Tibial nerve (tissue), 4 donors: Measurements from ENCODE around the gene PTPDC1. TPM values are rescaled to one million over a fixed set of nuclear protein-coding genes. Genes with fewer than 3 reads are reported as not detected.
A peak's percentile ranks its signal among the peaks of the same experiment; 100 is the strongest.

Experiments
- DNase-seq, 2 donors: peaks; one replicate each; pipeline ENCODE4 v3.0.0-alpha.2; 2019; ENCODE audit warnings: low spot score in 2 of 2
- H3K27ac ChIP-seq, 4 donors: fragments of 200-600 bp; sonication (generic) in 3 of 4; one replicate each; pipeline ENCODE4 v1.5.1; 2017 to 2019; ENCODE audit warnings: mild to moderate bottlenecking in 1 of 4
- H3K27me3 ChIP-seq, 2 donors: fragments of 200-600 bp; sonication (generic) in 1 of 2; one replicate each; pipeline versions ENCODE4 v1.5.1 to v1.6.0; 2017 to 2019
- H3K36me3 ChIP-seq, 3 donors: fragments of 200-600 bp; sonication (generic); one replicate each; pipeline ENCODE4 v1.5.1; 2018 to 2019
- H3K4me1 ChIP-seq, 4 donors: fragments of 200-600 bp; sonication (generic) in 3 of 4; one replicate each; pipeline ENCODE4 v1.5.1; 2017 to 2019
- H3K4me3 ChIP-seq, 4 donors: fragments of 200-600 bp; sonication (generic) in 3 of 4; one replicate each; pipeline ENCODE4 v1.5.1; 2017 to 2019; ENCODE audit warnings: mild to moderate bottlenecking in 1 of 4, moderate library complexity in 1 of 4
- H3K9me3 ChIP-seq, 4 donors: fragments of 200-600 bp; sonication (generic) in 3 of 4; one replicate each; pipeline ENCODE4 v1.5.1; 2017 to 2019
- EP300 ChIP-seq, 2 donors: sonication (generic); formaldehyde crosslinking; IDR thresholded peaks; one replicate each; pipeline ENCODE4 v1.6.1; 2017; ENCODE audit warnings: antibody characterized with exemption in 2 of 2, mild to moderate bottlenecking in 1 of 2
- POLR2A ChIP-seq, 2 donors: fragments of 450-650 bp; IDR thresholded peaks; one replicate each; pipeline ENCODE4 v1.6.1; 2017; ENCODE audit warnings: antibody characterized with exemption in 2 of 2, mild to moderate bottlenecking in 2 of 2, moderate library complexity in 2 of 2
- WGBS, 2 donors: methylation state at CpG; one replicate each; pipeline ENCODE4 v1.1.5; 2018; 5-methylcytosine and 5-hydroxymethylcytosine counted together
- total RNA-seq, 4 donors: library from RNA; depleted of rRNA; stranded (reverse); fragments of >200 nt; gene quantifications; one replicate each; pipeline ENCODE4 v1.1.0, GENCODE V29; 2016
- TF ChIP-seq, protein P1 (sequence below), 5 experiments: fragments of 200-600 bp in 3 of 5; fragments of 450-650 bp in 2 of 5; sonication (generic) in 3 of 5; IDR thresholded peaks; one replicate each; pipeline ENCODE4 v1.5.1; 2016 to 2019; ENCODE audit warnings: antibody characterized with exemption in 5 of 5, mild to moderate bottlenecking in 3 of 5, moderate library complexity in 2 of 5

The PTPDC1 gene
- total RNA-seq, 4 donors from 2014 or later = 43.8 to 80.2 (median 65.3) TPM

DNA sequence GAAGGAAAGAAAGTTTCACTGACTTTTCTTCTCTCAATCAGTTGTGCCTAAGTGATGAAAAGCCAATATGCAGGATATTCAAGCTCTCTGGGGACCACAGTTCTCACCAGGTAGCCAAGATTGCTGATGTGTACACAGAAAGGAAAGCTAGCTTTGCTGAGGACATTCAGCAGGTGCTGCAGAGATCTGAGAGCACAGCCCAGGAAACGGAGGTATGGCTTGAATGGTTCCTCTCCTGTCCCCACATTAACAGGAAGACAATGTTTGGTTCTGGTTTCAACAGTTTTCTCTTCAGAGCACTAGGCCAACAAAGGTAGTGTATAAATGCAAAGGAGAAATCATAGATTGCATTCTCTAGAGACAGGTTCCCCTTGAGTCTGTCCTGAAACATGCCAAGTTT lies 69.6 kb downstream of the PTPDC1 start:
- Histone ChIP-seq H3K27me3 (no peaks in the 10 kb centered on the region), H3K4me1 (peaks cover 4 to 44% (median 22%) of the 10 kb centered on the region in 4 donors), H3K27ac (no peak overlapping the region), H3K9me3 (peaks cover 0 to 4% (median 0%) of the 10 kb centered on the region in 4 donors), H3K36me3 (no peaks in the 10 kb centered on the region), H3K4me3 (no peak overlapping the region)
- 69 to 83% methylated on average over 1 of the region's 1 CpG for WGBS, 2 donors
- TF ChIP-seq POLR2A (IDR thresholded peaks at IDR 0.05) (no peak), EP300 (IDR thresholded peaks at IDR 0.05) (no peak)
- TF ChIP-seq, protein P1, sequence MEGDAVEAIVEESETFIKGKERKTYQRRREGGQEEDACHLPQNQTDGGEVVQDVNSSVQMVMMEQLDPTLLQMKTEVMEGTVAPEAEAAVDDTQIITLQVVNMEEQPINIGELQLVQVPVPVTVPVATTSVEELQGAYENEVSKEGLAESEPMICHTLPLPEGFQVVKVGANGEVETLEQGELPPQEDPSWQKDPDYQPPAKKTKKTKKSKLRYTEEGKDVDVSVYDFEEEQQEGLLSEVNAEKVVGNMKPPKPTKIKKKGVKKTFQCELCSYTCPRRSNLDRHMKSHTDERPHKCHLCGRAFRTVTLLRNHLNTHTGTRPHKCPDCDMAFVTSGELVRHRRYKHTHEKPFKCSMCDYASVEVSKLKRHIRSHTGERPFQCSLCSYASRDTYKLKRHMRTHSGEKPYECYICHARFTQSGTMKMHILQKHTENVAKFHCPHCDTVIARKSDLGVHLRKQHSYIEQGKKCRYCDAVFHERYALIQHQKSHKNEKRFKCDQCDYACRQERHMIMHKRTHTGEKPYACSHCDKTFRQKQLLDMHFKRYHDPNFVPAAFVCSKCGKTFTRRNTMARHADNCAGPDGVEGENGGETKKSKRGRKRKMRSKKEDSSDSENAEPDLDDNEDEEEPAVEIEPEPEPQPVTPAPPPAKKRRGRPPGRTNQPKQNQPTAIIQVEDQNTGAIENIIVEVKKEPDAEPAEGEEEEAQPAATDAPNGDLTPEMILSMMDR (IDR thresholded peaks at IDR 0.05) = no peak
- no peak for DNase-seq

DNA sequence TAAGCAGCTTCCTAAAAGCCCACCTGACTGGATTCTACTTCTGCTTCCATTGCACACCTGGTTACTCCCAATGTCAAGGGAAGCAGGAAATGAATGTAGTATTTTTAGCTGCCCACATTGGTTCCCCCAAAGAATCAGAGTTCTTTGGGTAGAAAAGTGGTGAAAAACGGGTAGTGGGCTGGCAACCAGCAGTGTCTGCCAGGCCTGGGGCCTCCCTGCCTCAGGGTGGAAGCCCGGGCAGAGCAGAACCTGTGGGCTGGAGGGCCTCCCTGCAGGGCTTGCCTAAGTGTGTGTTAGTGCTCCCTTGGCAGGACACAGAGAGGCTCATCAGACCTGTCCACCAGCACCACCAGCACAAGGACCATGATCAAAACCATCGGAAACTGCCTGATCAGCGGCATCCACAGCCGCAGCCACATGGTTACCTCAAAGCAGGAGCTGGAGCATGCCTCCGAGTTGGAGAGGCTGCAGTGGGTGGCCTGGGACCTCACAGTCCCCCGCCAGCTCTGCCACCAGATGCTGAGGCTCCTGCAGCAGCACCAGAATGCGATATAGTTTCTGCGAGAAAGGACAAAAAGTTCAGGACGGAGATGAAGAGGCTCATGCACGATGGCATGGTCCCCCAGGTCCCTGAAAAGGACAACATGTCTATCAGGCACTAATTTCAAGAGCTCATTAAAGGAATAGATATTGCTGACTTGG lies 72.2 kb downstream of the PTPDC1 start:
- peaks cover 0 to 4% (median 0%) of the 10 kb centered on the region in 4 donors for H3K9me3 ChIP-seq
- 83 to 84% methylated on average over 6 to 11 of the region's 11 CpGs for WGBS, 2 donors
- no peak for DNase-seq
- no peaks in the 10 kb centered on the region for H3K27me3 ChIP-seq
- peaks cover 4 to 60% (median 28%) of the 10 kb centered on the region in 4 donors for H3K4me1 ChIP-seq
- peak overlapping the region; percentile 11 to 93 (median 48) for H3K27ac ChIP-seq
- no peak overlapping the region for H3K4me3 ChIP-seq
- TF ChIP-seq, protein P1 (IDR thresholded peaks at IDR 0.05) = no peak
- TF ChIP-seq EP300 (IDR thresholded peaks at IDR 0.05) (no peak), POLR2A (IDR thresholded peaks at IDR 0.05) (no peak)
- no peaks in the 10 kb centered on the region for H3K36me3 ChIP-seq

DNA sequence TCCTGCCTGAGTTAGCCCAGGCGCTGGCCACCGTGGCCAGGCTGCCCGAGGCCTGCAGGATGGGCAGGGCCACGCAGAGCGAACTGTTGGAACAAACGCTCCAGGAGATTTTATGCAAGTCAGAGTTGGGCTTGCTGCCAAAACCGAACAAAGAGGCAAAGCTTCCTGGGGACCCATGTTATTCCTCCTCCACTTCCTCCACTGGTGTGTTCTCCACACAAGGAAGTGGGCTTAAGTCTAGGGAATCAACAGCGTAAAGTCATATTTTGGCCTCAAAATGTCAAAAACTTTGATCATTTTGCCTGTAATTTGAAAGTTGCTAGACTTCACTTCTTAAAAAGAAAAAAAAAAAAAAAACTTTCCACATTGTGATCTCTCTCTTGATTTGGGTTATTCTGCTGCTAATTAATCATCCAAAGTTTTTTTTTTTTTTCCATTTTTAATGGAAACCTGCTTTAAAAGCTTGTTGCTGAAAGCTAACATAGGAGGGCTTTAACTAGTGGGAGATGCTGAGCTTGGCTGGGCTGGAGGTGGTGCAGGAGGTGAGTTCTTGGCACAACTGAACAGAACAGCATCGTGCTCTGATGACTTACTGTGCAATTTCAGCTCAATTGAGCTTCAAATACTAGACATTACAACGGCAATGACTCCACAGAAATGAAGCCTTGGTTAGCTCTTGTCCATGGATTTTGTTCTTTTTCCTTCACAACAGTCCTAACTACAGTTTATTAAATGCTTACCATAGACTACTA lies 73.0 kb downstream of the PTPDC1 start:
- H3K9me3 ChIP-seq = peaks cover 0 to 4% (median 0%) of the 10 kb centered on the region in 4 donors
- H3K4me3 ChIP-seq = no peak overlapping the region
- H3K27ac ChIP-seq = peak overlapping the region; percentile 11 to 93 (median 58)
- TF ChIP-seq, protein P1 (IDR thresholded peaks at IDR 0.05) = no peak
- TF ChIP-seq POLR2A (IDR thresholded peaks at IDR 0.05) (no peak), EP300 (IDR thresholded peaks at IDR 0.05) (peak in 1 of 2 donors; percentile 66)
- H3K36me3 ChIP-seq = no peaks in the 10 kb centered on the region
- DNase-seq = peak; percentile 72 to 73
- WGBS, 2 donors = 19 to 20% methylated on average over 10 of the region's 10 CpGs
- H3K4me1 ChIP-seq = peaks cover 4 to 56% (median 28%) of the 10 kb centered on the region in 4 donors
- H3K27me3 ChIP-seq = no peaks in the 10 kb centered on the region

Other genes starting within 250 kb of the PTPDC1 start
- gene BARX1, start 129.1 kb upstream of the PTPDC1 start, total RNA-seq = not detected
- gene ZNF169, start 174.8 kb downstream of the PTPDC1 start, total RNA-seq = 10 to 100 TPM; 11.1 to 55.7 (median 21.4) TPM
- gene NUTM2F, start 244.2 kb downstream of the PTPDC1 start, total RNA-seq = under 1 TPM in 1 of 4 donors, not detected in 3; 0.21 TPM